HL-60/S4 (cell line): ENCODE results near the gene VPS8.
"Not testable (repeated sequence)": the region's sequence is repeated elsewhere in the genome, so short reads cannot be mapped to it uniquely, and the experiment has no call there.

ENCODE experiments used
- in situ Hi-C: fragments of 300-500 bp; cut with MboI; formaldehyde crosslinking; loops from 2 replicates; pipeline ENCODE4 v1.14.3; 2022; ENCODE audit warnings: low sequenced_read_pairs

The VPS8 gene

GRCh38 chr3:184850201-184850600, 38.2 kb downstream of the VPS8 start:
- in situ Hi-C loops: no loop called here

- in situ Hi-C loops: no loop called here
Observed at GRCh38 chr3:184857099-184857498, 45.1 kb downstream of the VPS8 start.

DNA sequence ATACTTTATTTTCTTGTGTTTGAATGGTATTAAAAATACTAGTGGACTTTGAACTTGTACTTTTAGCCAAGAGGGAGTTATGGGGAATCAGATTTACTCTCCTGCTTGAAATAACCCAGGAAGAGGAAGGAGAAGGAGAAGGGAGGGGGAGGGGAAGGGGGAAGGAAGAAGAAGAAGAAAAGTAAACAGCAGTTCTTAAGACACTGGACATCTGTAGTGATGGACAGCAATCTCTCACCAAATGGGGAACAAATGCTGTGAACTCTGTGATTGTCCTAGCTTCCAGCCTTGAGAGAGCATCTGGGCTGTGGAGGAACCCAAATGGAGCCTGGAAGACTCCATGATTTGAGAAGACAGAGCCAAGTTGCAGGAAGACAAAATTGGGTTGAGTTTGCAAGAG, 52.0 kb downstream of the VPS8 start:
- in situ Hi-C loops: no loop called here

GRCh38 chr3:184868477-184868876, 56.5 kb downstream of the VPS8 start:
- in situ Hi-C loops: no loop called here

- in situ Hi-C loops: no loop called here
Observed at GRCh38 chr3:184872200-184872599, 60.2 kb downstream of the VPS8 start.

DNA sequence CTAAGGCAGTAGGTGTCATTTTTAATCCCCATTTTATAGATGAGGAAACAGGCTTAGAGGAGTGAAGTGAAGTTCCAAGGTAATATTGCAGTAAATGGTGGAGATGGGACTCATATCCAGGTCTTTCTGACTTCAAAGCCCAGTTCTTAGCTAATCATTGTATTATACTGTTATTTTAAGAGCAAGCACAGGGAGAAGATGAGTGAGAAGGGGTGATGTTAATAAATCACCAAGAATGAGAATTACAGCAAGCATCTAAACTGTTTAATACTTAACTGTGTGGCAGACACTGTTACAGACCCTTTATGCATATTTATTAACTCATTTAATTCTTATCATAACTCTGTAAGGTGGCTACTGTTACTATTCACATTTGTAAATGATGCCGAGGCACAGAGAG, 61.2 kb downstream of the VPS8 start:
- in situ Hi-C loops: no loop called here

DNA sequence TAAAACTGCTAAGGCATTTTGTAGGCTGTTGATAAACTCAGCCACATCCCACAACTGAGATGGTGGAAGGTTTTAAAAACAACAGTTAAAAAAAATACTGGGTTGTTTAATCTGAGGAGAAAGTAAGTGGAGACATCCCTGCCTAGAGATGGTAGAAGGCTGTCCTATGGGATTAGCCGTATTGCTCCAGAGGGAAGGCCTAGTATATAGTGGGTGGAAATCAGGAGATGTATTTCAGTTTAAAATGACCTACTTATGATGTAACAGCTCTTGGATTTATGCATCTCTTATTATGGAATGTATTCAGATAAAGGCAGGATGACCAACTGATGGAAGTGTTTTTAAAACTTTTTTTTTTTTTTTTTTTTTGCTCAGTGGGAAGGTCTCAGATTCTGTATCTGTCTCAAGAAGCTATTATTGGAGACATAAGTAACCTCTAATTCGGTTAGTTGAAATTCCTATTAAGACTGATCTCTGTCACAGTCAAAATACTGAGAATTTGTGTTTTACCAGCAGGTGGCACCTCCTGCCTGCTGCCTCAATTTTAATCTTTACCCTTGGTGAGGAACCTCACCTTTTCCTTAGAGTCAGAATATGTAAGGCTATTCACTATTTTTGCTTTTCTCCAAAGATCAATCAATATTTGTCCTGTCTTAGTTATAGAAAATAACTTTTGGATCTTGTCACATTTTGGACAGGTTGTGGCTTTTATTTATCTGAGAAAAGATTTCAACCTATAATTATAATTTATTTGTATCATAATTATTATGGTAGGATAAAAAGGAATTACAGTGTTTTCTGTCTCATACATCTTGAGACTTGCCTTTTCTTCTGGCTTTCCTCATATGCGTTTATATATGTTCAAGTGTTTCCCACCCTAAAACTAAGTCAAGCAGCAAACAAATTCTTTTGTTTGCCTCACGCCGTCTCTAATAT, 63.0 kb downstream of the VPS8 start:
- in situ Hi-C loops: no loop called here

GRCh38 chr3:184880276-184881019, 68.5 kb downstream of the VPS8 start:
- in situ Hi-C loops: no loop called here

DNA sequence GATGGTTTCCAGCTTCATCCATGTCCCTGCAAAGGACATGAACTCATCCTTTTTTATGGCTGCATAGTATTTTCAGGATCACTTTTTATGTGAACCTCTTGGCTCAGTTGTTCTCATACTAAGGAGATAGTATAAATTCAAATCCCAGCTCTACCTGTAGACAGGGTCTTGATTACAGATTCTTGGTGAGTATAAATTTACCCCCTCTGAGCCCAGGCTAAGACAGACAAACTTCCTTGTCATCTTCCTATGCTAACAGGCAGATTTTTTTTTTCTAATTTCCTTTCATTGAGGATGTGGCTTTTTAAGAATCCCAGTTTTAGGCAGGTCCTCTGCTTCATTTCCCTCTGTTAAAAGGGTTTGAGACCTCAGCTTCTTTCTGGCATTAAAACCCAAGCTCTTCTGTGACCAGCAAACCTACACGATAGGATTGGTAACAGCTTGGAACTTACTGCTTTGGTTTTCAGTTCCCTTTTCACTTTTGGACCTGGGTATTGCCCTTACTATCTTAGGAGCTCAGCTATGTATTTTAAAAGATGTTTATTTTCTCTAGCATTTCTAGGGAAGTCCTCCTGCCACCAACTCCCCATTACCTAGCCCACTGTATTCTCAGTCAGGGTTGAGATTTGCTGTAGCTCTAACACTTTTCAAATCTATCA, 72.5 kb downstream of the VPS8 start:
- in situ Hi-C loops: no loop called here

DNA sequence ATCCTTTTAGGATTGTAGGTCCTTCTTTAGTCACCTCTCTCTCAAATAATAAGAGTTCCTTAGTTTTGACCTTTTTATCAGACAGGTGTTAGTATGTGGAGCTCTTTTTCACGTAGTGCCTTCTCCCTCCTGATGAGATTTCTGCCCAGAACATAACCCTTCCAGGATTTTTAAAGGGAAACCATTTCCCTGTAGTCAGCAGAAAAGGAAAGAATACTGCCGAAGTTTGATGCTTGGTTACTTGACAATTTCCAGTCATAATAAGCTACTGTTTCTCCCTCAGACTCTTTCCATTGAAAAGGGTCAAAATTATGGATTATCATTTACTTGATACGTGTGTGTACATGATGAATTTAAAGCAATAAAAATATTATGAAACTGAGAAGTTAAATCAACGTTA, 73.1 kb downstream of the VPS8 start:
- in situ Hi-C loops: no loop called here

GRCh38 chr3:184887574-184887973, 75.6 kb downstream of the VPS8 start:
- in situ Hi-C loops: no loop called here

GRCh38 chr3:184889312-184889904, 77.4 kb downstream of the VPS8 start:
- in situ Hi-C loops: no loop called here

GRCh38 chr3:184894051-184894450, 82.1 kb downstream of the VPS8 start:
- in situ Hi-C loops: no loop called here

DNA sequence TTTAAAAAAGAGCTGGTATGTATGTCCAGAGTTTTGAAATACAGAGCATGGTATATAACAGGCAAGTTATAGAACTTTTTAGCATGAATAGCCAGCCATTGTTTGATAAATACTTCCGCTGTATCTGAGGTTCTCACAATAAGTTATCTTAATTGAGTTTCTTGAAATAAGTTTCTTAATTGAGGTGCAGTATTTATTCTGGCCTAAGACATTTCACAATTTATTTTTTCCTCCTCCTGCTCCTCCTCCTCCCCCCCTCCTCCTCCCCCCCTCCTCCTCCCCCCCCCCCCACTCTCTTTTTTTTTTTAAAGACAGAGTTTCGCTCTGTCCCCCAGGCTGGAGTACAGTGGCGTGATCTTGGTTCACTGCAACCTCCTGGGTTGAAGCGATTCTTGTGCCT, 83.4 kb downstream of the VPS8 start:
- in situ Hi-C loops: no loop called here

DNA sequence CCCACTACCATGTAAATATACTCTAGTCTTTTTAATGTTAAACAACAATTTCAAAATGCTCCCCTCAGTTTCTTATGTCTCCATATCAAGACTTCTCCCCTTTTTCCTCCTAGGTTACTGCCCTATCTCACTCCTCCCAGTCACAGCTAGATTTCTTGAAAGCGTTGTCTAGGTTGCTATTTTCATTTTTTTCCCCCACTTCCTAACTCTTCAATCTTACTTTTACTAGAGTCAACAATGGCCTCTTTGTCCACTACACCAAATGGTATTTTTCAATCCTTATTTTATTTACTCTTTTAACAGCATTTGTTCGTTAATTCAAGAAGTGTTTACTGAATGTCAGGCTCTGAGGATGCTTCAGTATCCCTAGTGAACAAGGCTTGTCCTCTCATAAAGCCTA, 84.4 kb downstream of the VPS8 start:
- in situ Hi-C loops: no loop called here

DNA sequence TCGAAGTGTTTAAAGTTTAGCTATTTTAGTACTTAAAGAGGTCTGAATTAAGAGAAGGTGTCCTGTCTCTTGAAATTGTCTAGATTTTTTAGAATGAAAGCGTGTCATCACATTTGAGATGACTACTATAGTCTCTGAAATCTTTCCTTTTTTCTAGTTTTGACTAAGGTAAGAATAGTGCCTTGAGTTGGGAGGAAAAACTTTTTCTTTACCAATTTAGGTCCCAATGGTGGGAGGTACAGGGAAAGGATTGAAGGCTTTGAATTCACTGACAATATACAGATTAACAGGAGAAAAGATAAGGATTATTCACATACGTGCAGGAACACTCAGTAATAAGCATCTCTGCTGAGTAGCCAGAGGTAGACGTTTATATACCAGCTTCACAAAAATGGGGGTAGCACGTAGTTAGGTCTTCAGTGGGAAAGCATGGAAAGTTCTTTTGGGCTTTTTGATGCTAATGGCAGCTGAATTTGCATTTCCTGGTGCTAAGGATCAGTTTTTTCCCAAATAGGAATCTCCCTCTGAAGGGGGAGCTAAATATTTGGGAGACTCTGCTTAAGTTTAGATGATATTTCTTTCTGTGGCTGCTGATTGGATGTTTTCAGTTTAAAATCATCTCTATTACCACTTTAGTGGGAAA, 88.1 kb downstream of the VPS8 start:
- in situ Hi-C loops: no loop called here

- in situ Hi-C loops: not testable (repeated sequence)
Observed at GRCh38 chr3:184907031-184907430, 95.1 kb downstream of the VPS8 start.

DNA sequence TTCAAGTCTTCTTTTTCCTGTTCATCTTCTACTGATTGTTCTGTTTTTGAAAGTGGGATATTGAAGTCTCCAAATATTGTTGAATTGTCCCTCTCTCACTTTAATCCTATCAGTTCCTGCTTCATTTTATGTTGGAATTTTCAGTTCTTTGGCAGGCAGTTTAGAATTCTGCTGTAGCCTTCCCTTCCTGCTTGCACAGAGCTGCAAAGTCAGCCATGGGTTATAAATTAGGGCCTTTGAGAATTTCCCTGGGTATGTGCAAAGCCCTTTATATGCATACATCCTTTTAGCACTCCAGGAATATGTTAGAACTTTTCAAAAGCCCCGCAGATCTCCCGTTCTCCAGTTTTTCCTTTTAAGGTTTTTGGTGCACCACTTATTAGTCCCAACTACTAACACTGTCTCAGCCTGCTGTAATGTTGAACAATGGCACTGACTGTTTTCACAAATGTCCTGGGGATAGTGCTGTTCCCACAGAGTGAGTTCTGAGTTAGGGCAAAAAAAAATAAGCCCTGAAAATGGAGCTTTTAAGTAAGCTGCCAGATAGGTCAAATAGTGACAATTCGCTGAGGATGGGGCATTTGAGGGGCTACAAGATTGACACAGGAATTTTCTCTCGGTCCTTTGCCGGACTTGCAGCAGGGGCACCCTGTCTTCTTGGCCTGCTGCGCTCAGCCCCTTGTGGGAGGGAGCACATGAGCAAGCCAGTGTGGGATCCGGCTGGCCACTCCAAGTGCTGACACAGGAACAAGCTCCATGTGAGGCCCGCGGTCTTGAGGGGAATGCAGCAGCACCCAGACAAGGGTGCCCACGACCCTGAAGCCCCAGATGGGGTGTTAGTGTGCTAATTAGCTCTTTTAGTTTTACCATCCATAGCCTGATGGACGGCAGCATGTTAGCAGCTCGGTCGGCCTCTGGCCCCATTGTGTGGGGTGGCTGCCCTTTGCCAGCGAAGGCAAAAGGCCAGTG, 96.0 kb downstream of the VPS8 start:
- in situ Hi-C loops: no loop called here

DNA sequence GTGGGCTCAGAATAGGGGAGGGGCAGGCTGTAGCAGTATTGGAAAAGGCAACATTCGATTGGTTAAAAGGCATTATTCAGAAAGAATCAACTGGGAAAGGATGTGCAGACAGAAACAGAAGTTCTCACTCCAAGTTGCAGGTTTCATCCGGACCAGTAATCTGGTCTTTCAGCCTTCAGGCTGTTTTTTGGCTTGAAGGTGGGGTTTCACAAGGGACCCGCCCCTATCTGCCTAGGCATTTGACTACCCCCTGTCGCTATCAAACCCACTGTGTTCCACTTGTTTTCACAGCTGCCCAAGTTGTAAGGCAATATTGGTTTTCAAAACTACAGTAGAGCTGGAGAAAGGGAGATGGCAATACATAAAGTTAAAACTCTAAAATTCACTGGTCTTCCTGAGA, 96.9 kb downstream of the VPS8 start:
- in situ Hi-C loops: no loop called here

DNA sequence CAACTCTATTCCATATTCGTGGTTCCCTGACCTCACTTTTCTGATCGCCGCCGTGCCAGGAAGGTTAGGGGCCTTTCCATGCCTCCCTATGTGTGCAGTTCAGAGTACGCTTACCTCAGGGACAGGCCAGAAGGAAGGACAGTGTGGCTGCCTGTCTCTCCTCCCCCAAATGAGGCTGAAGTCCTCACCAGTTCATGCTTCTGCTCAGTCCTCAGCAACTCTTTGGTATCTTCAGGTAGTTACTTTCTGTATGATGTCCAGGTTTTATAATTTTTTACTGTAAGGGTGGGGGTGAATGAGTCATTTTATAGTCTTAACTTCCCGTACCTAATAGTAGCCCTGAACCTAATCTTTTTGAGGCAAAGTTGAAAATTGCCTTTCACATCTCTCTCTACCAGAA, 98.7 kb downstream of the VPS8 start:
- in situ Hi-C loops: no loop called here
